WTC11 (cell line): Measurements from ENCODE around the gene NBAS. TPM values are rescaled to one million over a fixed set of nuclear protein-coding genes. Genes with fewer than 3 reads are reported as not detected.

ENCODE experiments used
- ATAC-seq: fragments of 200-7000 bp; cut with Tn5 transposase; 2 replicates; pipeline ENCODE4 v1.10.0; 2021; ENCODE audit warnings: mild to moderate bottlenecking, moderate library complexity
- CTCF ChIA-PET: fragments of 300-600 bp; sonication (Branson Sonifier 250); formaldehyde crosslinking; loops from one replicate; lab custom pipeline; 2021; ENCODE audit warnings: antibody characterized with exemption; lab: Charles Lee
- POLR2A ChIA-PET: fragments of 350-600 bp; sonication (Branson Sonifier 250); formaldehyde crosslinking; loops from one replicate; lab custom pipeline; 2021; ENCODE audit warnings: antibody characterized with exemption; lab: Charles Lee
- DNase-seq: peaks from one replicate; pipeline ENCODE4 v3.0.0; 2021; ENCODE audit warnings: low spot score
- H3K27ac Mint-ChIP-seq: 2 replicates; pipeline ENCODE4 v1.8.0; 2021; ENCODE audit warnings: mixed read lengths
- H3K27me3 Mint-ChIP-seq: 2 replicates; pipeline ENCODE4 v1.8.0; 2021; ENCODE audit warnings: low read depth, mild to moderate bottlenecking, moderate library complexity, mixed read lengths
- H3K36me3 Mint-ChIP-seq: 2 replicates; pipeline ENCODE4 v1.8.0; 2021; ENCODE audit warnings: mixed read lengths
- H3K4me1 Mint-ChIP-seq: 2 replicates; pipeline ENCODE4 v1.8.0; 2022; ENCODE audit warnings: mixed read lengths
- H3K4me3 Mint-ChIP-seq: 2 replicates; pipeline ENCODE4 v1.8.0; 2021; ENCODE audit warnings: mild to moderate bottlenecking, moderate library complexity, mixed read lengths
- H3K9me3 Mint-ChIP-seq: 2 replicates; pipeline ENCODE4 v1.8.0; 2021; ENCODE audit warnings: mixed read lengths
- ATF6 ChIP-seq: sonication (generic); formaldehyde crosslinking; IDR thresholded peaks from 2 replicates; pipeline ENCODE4 v1.8.1; 2023; ENCODE audit warnings: mild to moderate bottlenecking, missing genetic modification reagents
- GRHL2 ChIP-seq: fragments of 250-450 bp; sonication (Bioruptor Pico); IDR thresholded peaks from 2 replicates; pipeline ENCODE4 v1.8.0; 2022; ENCODE audit warnings: mild to moderate bottlenecking, moderate library complexity; ENCODE audit not compliant: insufficient replicate concordance, severe bottlenecking
- JAZF1 ChIP-seq: fragments of 250-450 bp; sonication (Bioruptor Pico); IDR thresholded peaks from 2 replicates; pipeline ENCODE4 v1.9.0; 2021; ENCODE audit warnings: moderate library complexity, mild to moderate bottlenecking, inconsistent platforms
- JUN ChIP-seq: sonication (generic); formaldehyde crosslinking; IDR thresholded peaks from 2 replicates; pipeline ENCODE4 v1.8.0; 2023; ENCODE audit warnings: mild to moderate bottlenecking, missing genetic modification reagents
- KAT7 ChIP-seq: sonication (generic); formaldehyde crosslinking; IDR thresholded peaks from 2 replicates; pipeline ENCODE4 v1.8.1; 2023; ENCODE audit warnings: missing genetic modification reagents, mild to moderate bottlenecking, borderline replicate concordance
- MYBL2 ChIP-seq: sonication (generic); formaldehyde crosslinking; IDR thresholded peaks from 2 replicates; pipeline ENCODE4 v1.8.1; 2023; ENCODE audit warnings: mild to moderate bottlenecking, moderate library complexity, missing genetic modification reagents
- NFATC4 ChIP-seq: fragments of 250-450 bp; sonication (Bioruptor Pico); IDR thresholded peaks from 2 replicates; pipeline ENCODE4 v1.9.0; 2021; ENCODE audit warnings: mild to moderate bottlenecking
- NFYB ChIP-seq: sonication (generic); formaldehyde crosslinking; conservative IDR thresholded peaks from 2 replicates; pipeline ENCODE4 v1.8.0; 2022; ENCODE audit warnings: low read depth, missing genetic modification reagents
- NR1H2 ChIP-seq: sonication (generic); formaldehyde crosslinking; IDR thresholded peaks from 2 replicates; pipeline ENCODE4 v1.9.0; 2021; ENCODE audit warnings: mild to moderate bottlenecking, moderate library complexity, missing genetic modification reagents
- PRDM15 ChIP-seq: sonication (generic); formaldehyde crosslinking; IDR thresholded peaks from 2 replicates; pipeline ENCODE4 v1.8.0; 2022; ENCODE audit warnings: missing genetic modification reagents
- ZMAT4 ChIP-seq: fragments of 250-450 bp; sonication (Bioruptor Pico); IDR thresholded peaks from 2 replicates; pipeline ENCODE4 v1.9.0; 2021; ENCODE audit warnings: mild to moderate bottlenecking
- ZNF219 ChIP-seq: sonication (generic); formaldehyde crosslinking; IDR thresholded peaks from 2 replicates; pipeline ENCODE4 v1.8.0; 2023; ENCODE audit warnings: missing genetic modification reagents, mild to moderate bottlenecking, borderline replicate concordance
- ZNF317 ChIP-seq: sonication (generic); formaldehyde crosslinking; IDR thresholded peaks from 2 replicates; pipeline ENCODE4 v1.8.1; 2023; ENCODE audit warnings: low read depth, mild to moderate bottlenecking, moderate library complexity, missing genetic modification reagents, borderline replicate concordance
- ZNF512 ChIP-seq: sonication (generic); formaldehyde crosslinking; IDR thresholded peaks from 2 replicates; pipeline ENCODE4 v1.8.1; 2022; ENCODE audit warnings: missing genetic modification reagents, borderline replicate concordance
- ZNF532 ChIP-seq: fragments of 250-450 bp; sonication (Bioruptor Pico); IDR thresholded peaks from 2 replicates; pipeline ENCODE4 v1.9.0; 2021; ENCODE audit warnings: mild to moderate bottlenecking, borderline replicate concordance
- total RNA-seq: library from RNA; stranded (reverse); gene quantifications from 3 replicates; pipeline ENCODE4 v1.2.3, GENCODE V29; 2021

NBAS gene
- total RNA-seq, 1 experiment from 2014 or later, result 32.3 TPM

- TF ChIP-seq NFYB (CRISPR knock-in tag) (no peak), ZNF317 (no peak), ZNF512 (CRISPR knock-in tag) (no peak), NFATC4 (CRISPR knock-in tag) (no peak), ZNF532 (no peak), ATF6 (CRISPR knock-in tag) (no peak), JUN (CRISPR knock-in tag) (no peak), MYBL2 (CRISPR knock-in tag) (no peak), KAT7 (no peak), JAZF1 (CRISPR knock-in tag) (no peak), NR1H2 (CRISPR knock-in tag) (no peak), PRDM15 (CRISPR knock-in tag) (no peak), GRHL2 (no peak), ZNF219 (CRISPR knock-in tag) (no peak), ZMAT4 (CRISPR knock-in tag) (no peak)
- TF ChIP-seq, all 79 proteins: peak for 0
- H3K4me3 Mint-ChIP-seq, result no peak overlapping the region
- peaks cover 14% of the 10 kb centered on the region for H3K4me1 Mint-ChIP-seq
- H3K27ac Mint-ChIP-seq, result no peak overlapping the region
- H3K27me3 Mint-ChIP-seq, result no peaks in the 10 kb centered on the region
- ATAC-seq (no peak), DNase-seq (no peak)
- H3K9me3 Mint-ChIP-seq, result peaks cover 14% of the 10 kb centered on the region
- POLR2A ChIA-PET, result no interaction called here
- CTCF ChIA-PET, result no interaction called here
- H3K36me3 Mint-ChIP-seq, result peaks cover 14% of the 10 kb centered on the region
These were observed 113.8 kb downstream of the NBAS start for GRCh38 chr2:15447381-15447780.
